Body of pancreas (tissue), 4 donors: ENCODE measurements around the gene DTNA. TPM values are rescaled to one million over a fixed set of nuclear protein-coding genes. Genes with fewer than 3 reads are reported as not detected.

Experiments
- ATAC-seq: fragments of 150-250 bp; one replicate; pipeline ENCODE4 v1.9.1; 2016
- DNase-seq, 4 donors: peaks; one replicate each; pipeline ENCODE4 v3.0.0-alpha.2; 2019
- H3K27ac ChIP-seq, 4 donors: fragments of 200-600 bp; sonication (generic); 1 replicate in 3 of 4; 2 replicates in 1 of 4; pipeline versions ENCODE4 v1.5.1 to v1.6.1; 2016 to 2019; ENCODE audit warnings: mild to moderate bottlenecking in 1 of 4, mixed read lengths in 1 of 4, moderate library complexity in 1 of 4
- H3K27me3 ChIP-seq, 2 donors: fragments of 200-600 bp; sonication (generic); one replicate each; pipeline ENCODE4 v1.6.0; 2016; ENCODE audit warnings: mild to moderate bottlenecking in 1 of 2
- H3K36me3 ChIP-seq, 2 donors: fragments of 200-600 bp; sonication (generic); replicated peaks in 1 of 2; 2 replicates each; pipeline ENCODE4 v1.5.1; 2016; ENCODE audit warnings: low read depth in 2 of 2; ENCODE audit not compliant: insufficient read depth in 1 of 2
- H3K4me1 ChIP-seq: fragments of 200-600 bp; sonication (generic); one replicate; pipeline ENCODE4 v1.6.0; 2016
- H3K4me3 ChIP-seq, 2 donors: fragments of 200-600 bp; sonication (generic); 1 replicate in 1 of 2; 2 replicates in 1 of 2; pipeline ENCODE4 v1.5.1; 2016 to 2019
- H3K9me3 ChIP-seq, 3 donors: fragments of 200-600 bp; sonication (generic); 1 replicate in 2 of 3; 2 replicates in 1 of 3; pipeline ENCODE4 v1.5.1; 2016
- CTCF ChIP-seq, 7 experiments: fragments of 450-650 bp in 4 of 7; fragments of 200-600 bp in 3 of 7; sonication (generic) in 3 of 7; IDR thresholded peaks; one replicate each; pipeline ENCODE4 v1.5.1; 2016 to 2019; ENCODE audit warnings: antibody characterized with exemption in 7 of 7
- POLR2A ChIP-seq, 3 donors: fragments of 450-650 bp; IDR thresholded peaks; one replicate each; pipeline ENCODE4 v1.6.1; 2016; ENCODE audit warnings: antibody characterized with exemption in 3 of 3, mild to moderate bottlenecking in 2 of 3
- WGBS, 2 donors: methylation state at CpG; one replicate each; pipeline ENCODE4 v1.1.5; 2017; 5-methylcytosine and 5-hydroxymethylcytosine counted together
- intact Hi-C: fragments of 100-400 bp; cut with DNase I; formaldehyde crosslinking; loops from one replicate; pipeline ENCODE4 v1.15.1; 2023
- total RNA-seq, 2 donors: library from RNA; depleted of rRNA; stranded (reverse); fragments of >200 nt; gene quantifications; one replicate each; pipeline ENCODE4 v1.1.0, GENCODE V29; 2016

Gene DTNA
- total RNA-seq, 2 donors from 2014 or later, result 31.0 to 32.2 TPM

DNA sequence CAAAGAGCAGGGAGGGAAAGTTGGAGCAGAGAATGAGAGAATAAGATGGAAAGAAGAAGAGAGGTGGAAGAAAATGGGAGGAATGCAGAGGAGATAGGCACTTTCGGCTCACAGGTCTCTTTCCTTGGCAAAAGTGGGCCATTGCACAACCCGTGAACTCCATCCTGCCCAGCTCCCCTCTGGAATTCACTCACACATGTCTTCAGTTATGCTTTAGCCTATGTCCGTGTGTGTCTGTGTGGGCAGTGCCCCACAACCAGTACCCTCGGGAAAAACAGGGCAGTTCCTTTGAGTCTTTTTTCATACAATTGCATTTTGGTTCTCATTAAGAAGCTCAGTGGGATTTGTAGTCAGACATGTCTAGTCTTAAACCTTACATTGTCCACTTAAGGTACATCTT, 34.5 kb downstream of the DTNA start:
- TF ChIP-seq POLR2A (IDR thresholded peaks at IDR 0.05), result no peak
- TF ChIP-seq CTCF (IDR thresholded peaks at IDR 0.05), result no peak
- ATAC-seq (no peak), DNase-seq (no peak)
- Histone ChIP-seq H3K4me3 (no peak overlapping the region), H3K4me1 (no peaks in the 10 kb centered on the region), H3K36me3 (no peaks in the 10 kb centered on the region), H3K27me3 (no peaks in the 10 kb centered on the region), H3K9me3 (no peaks in the 10 kb centered on the region), H3K27ac (no peak overlapping the region)
- WGBS, 2 donors, result 89 to 93% methylated on average over 4 of the region's 4 CpGs
- intact Hi-C loops, result no loop called here

DNA sequence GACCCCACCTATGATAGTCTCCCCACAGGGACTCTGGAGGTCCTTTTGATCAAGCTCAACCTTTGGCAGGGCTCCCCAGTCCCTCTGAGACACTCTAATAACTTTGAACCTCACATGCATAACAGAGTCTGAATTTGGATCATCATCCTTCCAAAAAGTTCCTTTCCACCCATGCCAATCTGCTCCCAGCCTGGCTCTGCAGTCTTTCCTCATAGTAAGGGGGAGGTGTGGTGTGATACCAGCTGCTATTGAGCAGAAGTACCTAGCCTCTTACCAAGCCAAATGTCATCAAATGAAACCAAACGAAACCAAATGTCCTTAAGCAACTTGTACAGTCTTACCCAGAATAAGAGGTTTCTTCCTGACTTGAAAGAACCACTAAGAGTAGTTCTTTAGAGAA, 36.5 kb downstream of the DTNA start:
- DNase-seq, result no peak
- no peak overlapping the region for H3K27ac ChIP-seq
- 82% methylated on average over 1 of the region's 1 CpG for WGBS, 2 donors

DNA sequence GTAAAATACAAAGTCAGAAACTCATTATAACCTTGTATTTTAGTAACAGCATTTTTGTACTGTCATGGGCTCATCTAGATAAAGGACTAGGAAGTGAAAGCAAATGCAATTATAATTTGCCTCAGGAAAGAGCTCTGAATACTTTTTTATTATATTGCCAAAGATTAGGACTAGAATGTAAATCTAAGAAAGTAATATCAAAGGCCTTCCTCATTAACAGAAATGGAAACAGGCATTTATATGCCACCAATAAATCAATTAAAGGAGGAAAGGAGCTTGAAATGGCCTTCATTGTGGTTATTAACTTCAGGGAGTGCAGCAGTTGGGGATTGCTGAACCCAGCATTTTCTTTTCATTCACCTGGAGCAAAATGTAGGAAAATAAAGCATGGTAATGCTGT, 39.6 kb downstream of the DTNA start:
- H3K27ac ChIP-seq, result no peak overlapping the region
- no peaks in the 10 kb centered on the region for H3K27me3 ChIP-seq
- H3K36me3 ChIP-seq, result no peaks in the 10 kb centered on the region
- ATAC-seq, result no peak
- H3K9me3 ChIP-seq, result no peaks in the 10 kb centered on the region
- H3K4me1 ChIP-seq, result no peaks in the 10 kb centered on the region
- intact Hi-C loops, result no loop called here
- H3K4me3 ChIP-seq, result no peak overlapping the region
- DNase-seq, result no peak
- TF ChIP-seq POLR2A (IDR thresholded peaks at IDR 0.05) (no peak), CTCF (IDR thresholded peaks at IDR 0.05) (no peak)

More for the DNA sequence above, 36.5 kb downstream of the DTNA start:
- H3K27me3 ChIP-seq, result no peaks in the 10 kb centered on the region
- intact Hi-C loops, result no loop called here
- no peak for ATAC-seq
- H3K9me3 ChIP-seq, result no peaks in the 10 kb centered on the region
- no peaks in the 10 kb centered on the region for H3K36me3 ChIP-seq
- H3K4me3 ChIP-seq, result no peak overlapping the region
- TF ChIP-seq CTCF (IDR thresholded peaks at IDR 0.05), result no peak
- TF ChIP-seq POLR2A (IDR thresholded peaks at IDR 0.05), result no peak
- H3K4me1 ChIP-seq, result no peaks in the 10 kb centered on the region

DNA sequence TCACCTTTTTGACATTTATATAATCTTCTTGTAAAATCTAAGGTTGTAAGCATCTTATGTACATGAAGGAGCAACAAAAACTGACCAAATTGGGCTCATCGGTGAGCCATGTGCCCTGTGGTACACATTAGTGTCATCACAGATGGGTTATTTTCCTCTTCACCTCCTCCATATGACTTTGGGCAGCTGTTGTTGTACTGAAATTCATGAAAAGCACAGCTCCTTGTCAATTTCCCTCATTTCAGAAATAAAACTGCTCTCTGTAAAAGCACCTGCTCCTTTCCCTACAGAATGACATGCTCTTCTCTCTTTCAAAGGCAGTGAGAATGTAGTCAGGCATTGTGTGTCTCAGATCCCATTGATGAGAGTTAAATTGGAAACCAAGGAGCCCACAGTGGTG, 42.0 kb downstream of the DTNA start:
- Histone ChIP-seq H3K36me3 (no peaks in the 10 kb centered on the region), H3K27me3 (no peaks in the 10 kb centered on the region), H3K27ac (no peak overlapping the region), H3K4me1 (no peaks in the 10 kb centered on the region), H3K4me3 (no peak overlapping the region), H3K9me3 (no peaks in the 10 kb centered on the region)
- ATAC-seq (no peak), DNase-seq (no peak)
- TF ChIP-seq POLR2A (IDR thresholded peaks at IDR 0.05) (no peak), CTCF (IDR thresholded peaks at IDR 0.05) (no peak)
- intact Hi-C loops, result no loop called here
- 94 to 100% methylated on average over 1 of the region's 1 CpG for WGBS, 2 donors

GRCh38 chr18:34754300-34754699, 44.2 kb downstream of the DTNA start:
- Histone ChIP-seq H3K4me1 (no peaks in the 10 kb centered on the region), H3K27me3 (no peaks in the 10 kb centered on the region), H3K4me3 (no peak overlapping the region), H3K36me3 (no peaks in the 10 kb centered on the region), H3K9me3 (no peaks in the 10 kb centered on the region), H3K27ac (no peak overlapping the region)
- WGBS, 2 donors, result 92 to 93% methylated on average over 5 of the region's 5 CpGs
- intact Hi-C loops, result no loop called here
- ATAC-seq, result no peak
- no peak for TF ChIP-seq CTCF (IDR thresholded peaks at IDR 0.05)
- DNase-seq, result no peak
